Trophoblast cell (in vitro differentiated cells and primary cell): Measurements from ENCODE around the gene RAMP3.

Experiments used
- DNase-seq, 2 donors: peaks; one replicate each; pipeline ENCODE4 v3.0.0-alpha.2; 2016
- H2AFZ ChIP-seq: 2 replicates; pipeline ENCODE4 v1.6.1; 2013; ENCODE audit warnings: low read length, moderate library complexity, mild to moderate bottlenecking; ENCODE audit not compliant: insufficient read depth, poor library complexity
- H2AK5ac ChIP-seq: 2 replicates; pipeline ENCODE4 v1.6.1; 2013; ENCODE audit warnings: mild to moderate bottlenecking, low read length
- H2BK120ac ChIP-seq: 2 replicates; pipeline ENCODE4 v1.6.1; 2013; ENCODE audit warnings: low read length, mild to moderate bottlenecking, moderate library complexity; ENCODE audit not compliant: insufficient read depth, poor library complexity
- H2BK12ac ChIP-seq: 2 replicates; pipeline ENCODE4 v1.6.1; 2013; ENCODE audit warnings: mild to moderate bottlenecking, low read length, moderate library complexity
- H2BK5ac ChIP-seq: 2 replicates; pipeline ENCODE4 v1.6.1; 2013; ENCODE audit warnings: low read length, low read depth, moderate library complexity, mild to moderate bottlenecking; ENCODE audit not compliant: poor library complexity
- H3K14ac ChIP-seq: 2 replicates; pipeline ENCODE4 v1.6.1; 2013; ENCODE audit warnings: mild to moderate bottlenecking, low read length
- H3K18ac ChIP-seq: 2 replicates; pipeline ENCODE4 v1.6.1; 2013; ENCODE audit warnings: mild to moderate bottlenecking, low read length
- H3K23ac ChIP-seq: 2 replicates; pipeline ENCODE4 v1.6.1; 2013; ENCODE audit warnings: low read length
- H3K27ac ChIP-seq: 2 replicates; pipeline ENCODE4 v1.5.1; 2013; ENCODE audit warnings: low read depth, mild to moderate bottlenecking, inconsistent platforms, low read length, moderate library complexity
- H3K27me3 ChIP-seq: 2 replicates; pipeline ENCODE4 v1.6.1; 2013; ENCODE audit warnings: inconsistent platforms, mild to moderate bottlenecking, low read length, moderate library complexity; ENCODE audit not compliant: insufficient read depth
- H3K36me3 ChIP-seq, 2 experiments: 1 replicate in 1 of 2; 2 replicates in 1 of 2; pipeline ENCODE4 v1.6.1; 2013; ENCODE audit warnings: low read length in 2 of 2, mild to moderate bottlenecking in 2 of 2, moderate library complexity in 1 of 2; ENCODE audit not compliant: insufficient read depth in 2 of 2, control insufficient read depth in 1 of 2
- H3K4ac ChIP-seq: 2 replicates; pipeline ENCODE4 v1.6.1; 2013; ENCODE audit warnings: low read depth, mild to moderate bottlenecking, low read length, moderate library complexity
- H3K4me1 ChIP-seq, 2 experiments: 1 replicate in 1 of 2; 2 replicates in 1 of 2; pipeline ENCODE4 v1.6.1; 2013; ENCODE audit warnings: low read length in 2 of 2, mild to moderate bottlenecking in 2 of 2, moderate library complexity in 1 of 2; ENCODE audit not compliant: insufficient read depth in 2 of 2, control insufficient read depth in 1 of 2
- H3K4me2 ChIP-seq: 2 replicates; pipeline ENCODE4 v1.6.1; 2013; ENCODE audit warnings: inconsistent platforms, mild to moderate bottlenecking, low read length, moderate library complexity
- H3K4me3 ChIP-seq: 2 replicates; pipeline ENCODE4 v1.5.1; 2013; ENCODE audit warnings: mild to moderate bottlenecking, low read depth, low read length, inconsistent platforms
- H3K79me1 ChIP-seq: one replicate; pipeline ENCODE4 v1.6.1; 2013; ENCODE audit warnings: low read length
- H3K79me2 ChIP-seq: 2 replicates; pipeline ENCODE4 v1.6.1; 2013; ENCODE audit warnings: low read length, mild to moderate bottlenecking; ENCODE audit not compliant: control insufficient read depth, insufficient read depth, poor library complexity
- H3K9ac ChIP-seq: 2 replicates; pipeline ENCODE4 v1.6.1; 2013; ENCODE audit warnings: mild to moderate bottlenecking, low read length
- H3K9me3 ChIP-seq: 2 replicates; pipeline ENCODE4 v1.6.1; 2013; ENCODE audit warnings: low read depth, mild to moderate bottlenecking, control low read depth, inconsistent platforms, low read length; ENCODE audit not compliant: insufficient read depth
- H4K12ac ChIP-seq: 2 replicates; pipeline ENCODE4 v1.6.1; 2013; ENCODE audit warnings: low read depth, mild to moderate bottlenecking, low read length, moderate library complexity
- H4K8ac ChIP-seq: 2 replicates; pipeline ENCODE4 v1.6.1; 2013; ENCODE audit warnings: low read depth, mild to moderate bottlenecking, low read length, moderate library complexity
- H4K91ac ChIP-seq: one replicate; pipeline ENCODE4 v1.6.1; 2013; ENCODE audit warnings: low read depth, mild to moderate bottlenecking, low read length, moderate library complexity
- WGBS: extraction: QIAGEN DNeasy Blood & Tissue Kit; methylation state at CpG from one replicate; pipeline ENCODE4 v1.1.7; 2013; ENCODE audit warnings: missing lambda C conversion rate; ENCODE audit not compliant: insufficient read length, insufficient coverage; ENCODE audit errors: extremely low coverage; 5-methylcytosine and 5-hydroxymethylcytosine counted together

Gene RAMP3

DNA sequence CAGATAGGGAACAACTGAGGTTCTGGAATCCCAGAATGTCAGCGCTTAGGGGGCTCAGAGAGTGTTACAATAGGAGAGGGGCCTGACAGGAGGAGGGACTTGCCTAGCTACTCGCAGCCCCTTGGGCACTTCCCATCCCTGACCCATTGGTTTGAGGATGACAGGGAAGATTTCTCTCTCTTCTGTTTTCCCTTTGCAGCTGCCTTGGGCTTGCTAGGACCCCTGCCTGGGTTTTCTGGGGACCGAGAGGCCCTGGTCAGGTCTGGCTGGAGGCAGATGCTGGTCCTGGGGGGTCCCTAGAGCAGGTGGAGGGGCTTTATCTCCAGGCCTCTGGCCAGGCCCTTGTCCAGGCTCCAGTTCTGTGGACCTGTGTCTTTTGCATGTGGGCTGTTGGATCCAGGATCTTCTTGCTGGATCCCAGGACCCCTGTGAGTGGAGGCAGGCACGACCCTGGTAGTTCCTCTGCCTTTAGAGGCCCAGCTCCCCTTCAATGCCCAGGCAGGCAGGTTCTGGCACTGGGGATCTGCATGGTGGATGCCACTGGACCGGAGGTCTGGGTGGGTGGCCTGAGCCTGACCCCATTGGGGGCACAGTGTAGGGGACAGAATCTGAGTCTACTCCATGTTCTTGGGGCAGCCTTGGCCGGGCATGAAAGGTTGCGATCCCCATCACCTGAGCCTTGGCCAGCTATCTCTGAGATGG is 26.9 kb downstream of the RAMP3 start:
- H3K18ac ChIP-seq = no peak overlapping the region
- H3K36me3 ChIP-seq = no peaks in the 10 kb centered on the region
- no peaks in the 10 kb centered on the region for H3K79me1 ChIP-seq
- H3K4me1 ChIP-seq = no peaks in the 10 kb centered on the region
- no peak overlapping the region for H2BK120ac ChIP-seq
- no peak overlapping the region for H2BK5ac ChIP-seq
- H4K8ac ChIP-seq = no peak overlapping the region
- H3K14ac ChIP-seq = no peak overlapping the region
- H2AFZ ChIP-seq = no peak overlapping the region
- H3K4me3 ChIP-seq = no peak overlapping the region
- no peak overlapping the region for H3K4me2 ChIP-seq
- no peak overlapping the region for H4K91ac ChIP-seq
- H2AK5ac ChIP-seq = no peak overlapping the region
- WGBS = no CpG with 5 or more reads among the region's 7 CpGs
- peaks cover 4% of the 10 kb centered on the region for H3K9me3 ChIP-seq
- H3K4ac ChIP-seq = no peak overlapping the region
- H3K79me2 ChIP-seq = no peaks in the 10 kb centered on the region
- H3K23ac ChIP-seq = no peak overlapping the region
- H3K27ac ChIP-seq = no peak overlapping the region
- no peak overlapping the region for H3K9ac ChIP-seq
- H4K12ac ChIP-seq = no peak overlapping the region
- no peaks in the 10 kb centered on the region for H3K27me3 ChIP-seq
- no peak overlapping the region for H2BK12ac ChIP-seq
- no peak for DNase-seq

DNA sequence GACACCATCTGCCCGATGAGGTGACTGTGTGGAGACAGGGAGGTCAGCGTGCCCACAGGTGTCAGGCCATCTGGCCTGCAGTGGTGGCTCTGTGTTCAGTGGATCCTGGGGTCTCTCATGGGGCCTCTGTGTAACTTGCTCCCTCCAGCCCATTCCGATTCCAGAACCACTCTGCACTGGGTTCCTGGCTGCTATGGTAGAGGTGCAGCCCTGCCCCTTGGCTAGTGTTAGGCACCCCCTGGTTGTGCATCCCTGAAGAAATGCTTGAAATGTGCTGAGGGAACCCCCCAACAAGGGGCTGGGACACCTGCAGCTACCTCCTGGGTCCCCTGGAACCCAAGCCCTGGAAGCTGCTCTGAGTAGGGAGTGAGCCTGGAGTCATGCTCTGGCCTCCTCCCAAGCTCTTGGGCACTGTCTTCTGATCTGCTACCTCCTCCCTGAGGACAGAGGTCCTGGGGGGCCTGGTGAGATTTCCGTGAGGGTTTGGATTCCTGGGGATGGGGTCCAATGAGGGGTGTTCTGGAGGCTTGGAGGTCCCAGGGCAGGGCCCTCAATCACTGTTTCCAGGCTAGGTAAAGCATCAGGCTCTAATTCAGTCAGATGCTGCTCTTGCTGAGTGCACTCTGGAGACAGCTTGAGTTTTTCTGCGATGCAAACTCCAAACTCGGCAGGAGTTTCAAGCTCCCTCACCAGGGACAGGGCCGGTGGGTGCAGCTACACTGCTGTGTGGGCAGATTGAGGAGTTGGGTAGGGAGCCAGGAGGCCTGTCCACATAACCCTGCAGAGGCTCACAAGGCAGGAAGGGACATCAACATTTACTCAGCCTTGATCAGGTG is 27.7 kb downstream of the RAMP3 start:
- H2BK12ac ChIP-seq = no peak overlapping the region
- WGBS = no CpG with 5 or more reads among the region's 7 CpGs

DNA sequence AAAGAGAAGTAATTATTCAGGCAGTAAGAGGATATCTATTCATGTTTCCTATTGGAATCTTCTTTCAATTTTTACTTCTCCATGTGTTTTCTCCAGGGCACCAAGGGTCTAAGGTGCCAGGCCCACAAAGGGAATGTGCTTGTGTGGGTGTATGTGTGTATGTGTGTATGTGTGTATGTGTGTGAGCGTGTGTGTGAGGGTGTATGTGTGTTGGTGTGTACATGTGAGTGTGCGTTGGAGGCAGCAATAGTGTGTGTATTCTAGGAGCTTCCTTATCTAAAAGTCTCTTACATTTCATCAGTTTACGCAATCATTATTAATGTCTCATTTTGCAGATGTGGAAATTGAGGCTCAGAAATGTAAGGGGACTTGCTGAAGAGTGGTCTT is 28.3 kb downstream of the RAMP3 start:
- Histone ChIP-seq H3K27me3 (no peaks in the 10 kb centered on the region), H3K79me2 (no peaks in the 10 kb centered on the region), H3K4me1 (no peaks in the 10 kb centered on the region), H2BK120ac (no peak overlapping the region), H2BK5ac (no peak overlapping the region), H3K4me2 (no peak overlapping the region), H2AFZ (no peak overlapping the region), H3K9me3 (peaks cover 4% of the 10 kb centered on the region), H3K14ac (no peak overlapping the region), H3K79me1 (no peaks in the 10 kb centered on the region), H3K23ac (no peak overlapping the region), H4K12ac (no peak overlapping the region), H4K8ac (no peak overlapping the region), H3K4me3 (no peak overlapping the region), H3K4ac (no peak overlapping the region), H3K9ac (no peak overlapping the region), H3K36me3 (no peaks in the 10 kb centered on the region), H4K91ac (no peak overlapping the region), H2BK12ac (no peak overlapping the region), H3K18ac (no peak overlapping the region), H3K27ac (no peak overlapping the region), H2AK5ac (no peak overlapping the region)
- WGBS = 100% methylated on average over 1 of the region's 3 CpGs
- no peak for DNase-seq

More for the DNA sequence above, 27.7 kb downstream of the RAMP3 start:
- Histone ChIP-seq H3K27ac (no peak overlapping the region), H4K8ac (no peak overlapping the region), H3K4me2 (no peak overlapping the region), H2AK5ac (no peak overlapping the region), H3K79me2 (no peaks in the 10 kb centered on the region), H2AFZ (no peak overlapping the region), H3K4me3 (no peak overlapping the region), H3K4me1 (no peaks in the 10 kb centered on the region), H3K18ac (no peak overlapping the region), H2BK120ac (no peak overlapping the region), H4K91ac (no peak overlapping the region), H2BK5ac (no peak overlapping the region), H3K9ac (no peak overlapping the region), H4K12ac (no peak overlapping the region), H3K9me3 (peaks cover 4% of the 10 kb centered on the region), H3K4ac (no peak overlapping the region), H3K23ac (no peak overlapping the region), H3K79me1 (no peaks in the 10 kb centered on the region), H3K14ac (no peak overlapping the region), H3K27me3 (no peaks in the 10 kb centered on the region), H3K36me3 (no peaks in the 10 kb centered on the region)
- DNase-seq = no peak

DNA sequence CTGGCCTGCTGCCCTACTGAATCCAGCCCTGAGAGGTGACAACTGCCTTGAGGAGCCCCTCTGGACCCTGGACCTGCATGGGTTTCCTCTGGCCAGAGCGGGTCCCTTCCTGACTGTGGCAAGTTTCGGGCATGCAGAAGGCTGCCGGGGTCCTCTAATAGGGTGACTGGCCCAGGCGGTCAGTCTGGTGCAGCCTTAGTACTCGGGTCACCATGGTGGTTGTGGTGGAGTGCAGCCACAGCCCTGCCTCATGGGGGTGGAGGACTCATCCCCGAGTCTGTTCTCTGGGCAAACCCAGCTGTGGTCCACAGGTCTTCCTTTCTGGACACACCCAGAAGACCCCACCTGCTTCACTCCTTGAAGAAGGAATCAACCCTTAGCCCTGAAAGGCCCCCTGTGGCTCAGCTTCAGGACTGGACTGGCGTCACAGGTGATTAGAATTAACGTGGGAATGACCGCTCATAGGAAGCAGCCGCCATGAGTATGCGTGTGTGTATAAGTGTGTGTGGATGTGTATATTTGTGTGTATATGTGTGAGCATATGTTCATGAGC is 28.7 kb downstream of the RAMP3 start:
- Histone ChIP-seq H2AK5ac (no peak overlapping the region), H3K36me3 (no peaks in the 10 kb centered on the region), H3K79me2 (no peaks in the 10 kb centered on the region), H3K4me3 (no peak overlapping the region), H3K27ac (no peak overlapping the region), H3K23ac (no peak overlapping the region), H2BK5ac (no peak overlapping the region), H3K9ac (no peak overlapping the region), H3K4ac (no peak overlapping the region), H4K12ac (no peak overlapping the region), H2BK120ac (no peak overlapping the region), H3K14ac (no peak overlapping the region), H3K9me3 (peaks cover 4% of the 10 kb centered on the region), H3K4me2 (no peak overlapping the region), H4K91ac (no peak overlapping the region), H3K18ac (no peak overlapping the region), H3K4me1 (no peaks in the 10 kb centered on the region), H3K27me3 (no peaks in the 10 kb centered on the region), H3K79me1 (no peaks in the 10 kb centered on the region), H2AFZ (no peak overlapping the region), H2BK12ac (no peak overlapping the region), H4K8ac (no peak overlapping the region)
- no peak for DNase-seq
- WGBS = no CpG with 5 or more reads among the region's 11 CpGs
